CD14-positive monocyte (primary cell): ENCODE results near the gene KRTAP10-10. TPM values are rescaled to one million over a fixed set of nuclear protein-coding genes. Genes with fewer than 3 reads are reported as not detected.

Source experiments
- DNase-seq, 3 donors: peaks; one replicate each; pipeline ENCODE4 v3.0.0-alpha.2; 2011 to 2022
- H2AFZ ChIP-seq: 2 replicates; pipeline ENCODE4 v1.6.0; 2012; ENCODE audit warnings: mild to moderate bottlenecking, low read depth, low read length, inconsistent platforms; ENCODE audit not compliant: insufficient read depth, poor library complexity, severe bottlenecking
- H3K27ac ChIP-seq, 2 donors: 1 replicate in 1 of 2; 2 replicates in 1 of 2; pipeline ENCODE4 v1.5.1; 2012 to 2013; ENCODE audit warnings: low read length in 2 of 2, control low read depth in 1 of 2, inconsistent platforms in 1 of 2, low read depth in 1 of 2, mild to moderate bottlenecking in 1 of 2
- H3K27me3 ChIP-seq, 2 donors: one replicate each; pipeline versions ENCODE4 v1.6.0 to v1.6.1; 2011 to 2013; ENCODE audit warnings: low read length in 2 of 2; ENCODE audit not compliant: control insufficient read depth in 2 of 2, insufficient read depth in 2 of 2
- H3K36me3 ChIP-seq, 2 donors: replicated peaks in 1 of 2; 1 replicate in 1 of 2; 2 replicates in 1 of 2; pipeline versions ENCODE4 v1.5.1 to v1.6.1; 2012 to 2013; ENCODE audit warnings: low read length in 2 of 2, control low read depth in 1 of 2, inconsistent platforms in 1 of 2, mild to moderate bottlenecking in 1 of 2; ENCODE audit not compliant: insufficient read depth in 2 of 2, control insufficient read depth in 1 of 2
- H3K4me1 ChIP-seq, 2 donors: 1 replicate in 1 of 2; 2 replicates in 1 of 2; pipeline versions ENCODE4 v1.5.1 to v1.6.1; 2012 to 2013; ENCODE audit warnings: low read length in 2 of 2, control low read depth in 1 of 2, inconsistent platforms in 1 of 2, mild to moderate bottlenecking in 1 of 2, moderate library complexity in 1 of 2; ENCODE audit not compliant: insufficient read depth in 2 of 2, control insufficient read depth in 1 of 2
- H3K4me2 ChIP-seq: replicated peaks from 2 replicates; pipeline ENCODE3; 2012; ENCODE audit warnings: low read length, moderate library complexity, mild to moderate bottlenecking; ENCODE audit not compliant: poor library complexity, severe bottlenecking; ENCODE audit errors: extremely low read depth
- H3K4me3 ChIP-seq, 3 experiments: fragments of 200-600 bp in 1 of 3; sonication (generic) in 1 of 3; replicated peaks in 1 of 3; 1 replicate in 2 of 3; 2 replicates in 1 of 3; pipeline ENCODE4 v1.5.1; 2011 to 2013; ENCODE audit warnings: low read length in 3 of 3, mild to moderate bottlenecking in 3 of 3, control low read depth in 2 of 3, low read depth in 2 of 3, inconsistent platforms in 1 of 3, moderate library complexity in 1 of 3
- H3K79me2 ChIP-seq: 2 replicates; pipeline ENCODE4 v1.6.0; 2012; ENCODE audit warnings: mild to moderate bottlenecking, control low read depth, inconsistent platforms, low read length, moderate library complexity; ENCODE audit not compliant: insufficient read depth
- H3K9ac ChIP-seq: 2 replicates; pipeline ENCODE4 v1.6.0; 2017; ENCODE audit warnings: low read length, mild to moderate bottlenecking; ENCODE audit not compliant: insufficient read depth, poor library complexity, severe bottlenecking
- H3K9me3 ChIP-seq, 2 donors: replicated peaks in 1 of 2; 1 replicate in 1 of 2; 2 replicates in 1 of 2; pipeline versions ENCODE4 v1.5.1 to v1.6.1; 2012 to 2013; ENCODE audit warnings: low read length in 2 of 2, control low read depth in 1 of 2; ENCODE audit not compliant: control insufficient read depth in 1 of 2, insufficient read depth in 1 of 2
- H4K20me1 ChIP-seq: 2 replicates; pipeline ENCODE4 v1.6.0; 2012; ENCODE audit warnings: mild to moderate bottlenecking, low read length, control low read depth, moderate library complexity; ENCODE audit not compliant: insufficient read depth
- H3K27ac Mint-ChIP-seq, 7 donors: one replicate each; pipeline ENCODE4 v1.8.0; 2020; ENCODE audit warnings: mild to moderate bottlenecking in 7 of 7, mixed read lengths in 7 of 7, moderate library complexity in 6 of 7, inconsistent platforms in 2 of 7
- H3K27me3 Mint-ChIP-seq, 3 donors: one replicate each; pipeline ENCODE4 v1.8.0; 2021 to 2022; ENCODE audit warnings: low read depth in 3 of 3, mild to moderate bottlenecking in 3 of 3, mixed read lengths in 3 of 3, moderate library complexity in 3 of 3, inconsistent platforms in 1 of 3
- H3K36me3 Mint-ChIP-seq, 2 donors: one replicate each; pipeline ENCODE4 v1.8.0; 2020; ENCODE audit warnings: mixed read lengths in 2 of 2, inconsistent platforms in 1 of 2, mild to moderate bottlenecking in 1 of 2
- H3K4me1 Mint-ChIP-seq: one replicate; pipeline ENCODE4 v1.8.0; 2020; ENCODE audit warnings: mild to moderate bottlenecking, mixed read lengths
- H3K4me3 Mint-ChIP-seq, 2 donors: one replicate each; pipeline ENCODE4 v1.8.0; 2020; ENCODE audit warnings: mild to moderate bottlenecking in 2 of 2, mixed read lengths in 2 of 2, moderate library complexity in 1 of 2
- H3K9me3 Mint-ChIP-seq, 7 donors: one replicate each; pipeline ENCODE4 v1.8.0; 2020 to 2022; ENCODE audit warnings: mixed read lengths in 7 of 7, mild to moderate bottlenecking in 6 of 7, moderate library complexity in 6 of 7, inconsistent platforms in 2 of 7
- WGBS: methylation state at CpG from one replicate; pipeline ENCODE4 v1.1.5; 2013; ENCODE audit warnings: missing lambda C conversion rate; ENCODE audit not compliant: insufficient coverage; 5-methylcytosine and 5-hydroxymethylcytosine counted together
- intact Hi-C, 2 donors: fragments of 100-400 bp; cut with micrococcal nuclease; formaldehyde crosslinking; loops; one replicate each; pipeline versions ENCODE4 v1.15.0 to v1.15.1; 2023
- polyA plus RNA-seq, 3 donors: library from polyadenylated mRNA; depleted of rRNA in 1 of 3; unstranded in 2 of 3; stranded (reverse) in 1 of 3; fragments of 300-500 nt in 2 of 3; fragments of >200 nt in 1 of 3; fragmentation: Illumina TruSeq in 2 of 3; gene quantifications; 1 replicate in 2 of 3; 2 replicates in 1 of 3; pipeline ENCODE4 v1.2.3, GENCODE V29; 2012 to 2021
- TF ChIP-seq, protein P1 (sequence below): fragments of 200-600 bp; IDR thresholded peaks from one replicate; pipeline ENCODE4 v1.8.0; 2022; ENCODE audit warnings: antibody characterized with exemption, mild to moderate bottlenecking

Gene KRTAP10-10
- polyA plus RNA-seq, 3 donors = not detected

DNA sequence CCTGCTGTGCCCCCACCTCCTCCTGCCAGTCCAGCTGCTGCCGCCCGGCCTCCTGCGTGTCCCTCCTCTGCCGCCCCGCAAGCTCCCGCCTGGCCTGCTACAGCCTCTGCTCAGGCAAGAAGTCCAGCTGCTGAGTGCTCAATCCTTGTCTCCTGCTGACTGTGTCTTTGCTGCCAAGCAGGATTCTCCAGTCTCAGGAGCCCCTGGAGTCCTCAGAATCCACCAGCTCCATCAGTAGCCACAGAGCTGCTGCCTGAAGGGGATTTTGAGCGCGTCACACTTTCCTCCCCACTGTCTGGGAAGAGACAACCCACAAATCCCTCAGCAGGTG, 10.0 kb downstream of the KRTAP10-10 start:
- no peaks in the 10 kb centered on the region for H4K20me1 ChIP-seq
- no peaks in the 10 kb centered on the region for H3K27me3 ChIP-seq
- Mint-ChIP-seq H3K27me3 (peaks cover 2 to 8% (median 6%) of the 10 kb centered on the region in 3 donors), H3K27ac (no peak overlapping the region), H3K4me3 (no peak overlapping the region), H3K9me3 (peaks cover 17 to 38% (median 27%) of the 10 kb centered on the region in 7 donors), H3K36me3 (no peaks in the 10 kb centered on the region), H3K4me1 (no peaks in the 10 kb centered on the region)
- no peak overlapping the region for H3K4me3 ChIP-seq
- intact Hi-C loops = no loop called here
- DNase-seq = no peak
- no peak overlapping the region for H3K27ac ChIP-seq
- TF ChIP-seq, protein P1, sequence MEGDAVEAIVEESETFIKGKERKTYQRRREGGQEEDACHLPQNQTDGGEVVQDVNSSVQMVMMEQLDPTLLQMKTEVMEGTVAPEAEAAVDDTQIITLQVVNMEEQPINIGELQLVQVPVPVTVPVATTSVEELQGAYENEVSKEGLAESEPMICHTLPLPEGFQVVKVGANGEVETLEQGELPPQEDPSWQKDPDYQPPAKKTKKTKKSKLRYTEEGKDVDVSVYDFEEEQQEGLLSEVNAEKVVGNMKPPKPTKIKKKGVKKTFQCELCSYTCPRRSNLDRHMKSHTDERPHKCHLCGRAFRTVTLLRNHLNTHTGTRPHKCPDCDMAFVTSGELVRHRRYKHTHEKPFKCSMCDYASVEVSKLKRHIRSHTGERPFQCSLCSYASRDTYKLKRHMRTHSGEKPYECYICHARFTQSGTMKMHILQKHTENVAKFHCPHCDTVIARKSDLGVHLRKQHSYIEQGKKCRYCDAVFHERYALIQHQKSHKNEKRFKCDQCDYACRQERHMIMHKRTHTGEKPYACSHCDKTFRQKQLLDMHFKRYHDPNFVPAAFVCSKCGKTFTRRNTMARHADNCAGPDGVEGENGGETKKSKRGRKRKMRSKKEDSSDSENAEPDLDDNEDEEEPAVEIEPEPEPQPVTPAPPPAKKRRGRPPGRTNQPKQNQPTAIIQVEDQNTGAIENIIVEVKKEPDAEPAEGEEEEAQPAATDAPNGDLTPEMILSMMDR = no peak
- H3K9me3 ChIP-seq = peaks cover 12 to 26% of the 10 kb centered on the region in 2 donors
- H3K36me3 ChIP-seq = no peaks in the 10 kb centered on the region
- no peak overlapping the region for H3K9ac ChIP-seq
- H2AFZ ChIP-seq = no peak overlapping the region
- no peak overlapping the region for H3K4me2 ChIP-seq
- H3K4me1 ChIP-seq = no peaks in the 10 kb centered on the region
- WGBS = 63% methylated on average over 6 of the region's 8 CpGs
- no peaks in the 10 kb centered on the region for H3K79me2 ChIP-seq

DNA sequence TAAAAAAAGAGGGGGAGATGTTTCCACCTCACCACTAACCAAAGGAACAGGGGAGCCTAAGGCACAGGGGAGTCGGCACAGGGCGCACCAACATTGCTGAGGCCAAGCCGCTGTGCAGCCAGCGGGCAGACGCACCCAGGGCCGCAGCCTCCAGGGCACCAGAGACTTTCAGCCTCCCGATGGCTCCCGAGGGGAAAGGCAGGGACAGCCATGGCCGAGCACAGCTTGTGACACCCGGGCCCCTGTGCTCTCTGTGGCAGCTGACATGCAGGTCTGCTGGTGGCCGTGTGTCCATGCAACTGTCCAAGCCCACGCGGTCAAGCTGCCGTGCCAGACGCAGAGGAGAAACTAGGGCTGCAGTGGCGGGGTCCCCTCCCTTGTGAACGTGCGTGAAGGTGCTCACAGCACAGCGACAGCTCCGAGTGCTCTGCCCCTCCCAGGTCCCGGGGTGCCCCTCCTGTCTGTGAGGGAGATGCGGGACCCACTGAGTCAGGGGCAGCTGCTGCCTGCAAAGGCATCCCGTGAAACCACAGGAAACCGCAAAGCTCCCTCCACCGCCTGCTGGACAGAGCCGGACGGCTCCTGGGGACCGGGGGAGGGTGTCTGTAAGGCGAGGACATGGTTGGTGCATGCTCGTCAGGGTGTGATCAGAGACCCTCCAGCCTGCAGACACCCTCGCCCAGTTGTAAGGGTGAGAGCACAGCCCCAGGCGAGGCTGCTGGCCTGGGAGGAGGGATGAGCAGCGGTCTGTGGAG, 11.6 kb downstream of the KRTAP10-10 start:
- Histone ChIP-seq H3K9ac (no peak overlapping the region), H3K4me1 (no peaks in the 10 kb centered on the region), H3K4me2 (no peak overlapping the region), H3K9me3 (peaks cover 12 to 18% of the 10 kb centered on the region in 2 donors), H3K4me3 (no peak overlapping the region), H2AFZ (no peak overlapping the region), H3K27ac (no peak overlapping the region), H4K20me1 (no peaks in the 10 kb centered on the region), H3K79me2 (no peaks in the 10 kb centered on the region), H3K36me3 (no peaks in the 10 kb centered on the region), H3K27me3 (no peaks in the 10 kb centered on the region)
- Mint-ChIP-seq H3K9me3 (peaks cover 15 to 36% (median 31%) of the 10 kb centered on the region in 7 donors), H3K27me3 (peaks cover 2 to 13% (median 6%) of the 10 kb centered on the region in 3 donors), H3K27ac (no peak overlapping the region), H3K4me3 (no peak overlapping the region), H3K36me3 (no peaks in the 10 kb centered on the region), H3K4me1 (no peaks in the 10 kb centered on the region)
- WGBS = 76% methylated on average over 27 of the region's 33 CpGs
- no peak for DNase-seq
- intact Hi-C loops = no loop called here
- TF ChIP-seq, protein P1 = no peak
